Activated naive CD4-positive, alpha-beta T cell treated with anti-CD3 and anti-CD28 coated beads, Interleukin-2, amount 10 ng/mL, durations not matched to agents 7 days and 5 days (primary cell): ENCODE data around the gene GRID1.

Source experiments
- CTCF ChIA-PET: fragments of 350-600 bp; sonication (Branson Sonifier 250); formaldehyde crosslinking; loops from one replicate; lab custom pipeline; 2021; ENCODE audit warnings: antibody characterized with exemption; lab: Charles Lee
- DNase-seq: peaks from one replicate; pipeline ENCODE4 v3.0.0-alpha.2; 2020
- H3K27ac Mint-ChIP-seq: one replicate; pipeline ENCODE4 v1.8.0; 2021; ENCODE audit warnings: mild to moderate bottlenecking, moderate library complexity, mixed read lengths
- H3K27me3 Mint-ChIP-seq: one replicate; pipeline ENCODE4 v1.8.0; 2021; ENCODE audit warnings: mild to moderate bottlenecking, mixed read lengths
- H3K36me3 Mint-ChIP-seq: one replicate; pipeline ENCODE4 v1.8.0; 2021; ENCODE audit warnings: mixed read lengths
- H3K4me1 Mint-ChIP-seq: one replicate; pipeline ENCODE4 v1.8.0; 2021; ENCODE audit warnings: mixed read lengths
- H3K4me3 Mint-ChIP-seq: one replicate; pipeline ENCODE4 v1.8.0; 2021; ENCODE audit warnings: mild to moderate bottlenecking, moderate library complexity, mixed read lengths
- H3K9me3 Mint-ChIP-seq: one replicate; pipeline ENCODE4 v1.8.0; 2021; ENCODE audit warnings: mixed read lengths

Gene GRID1

DNA sequence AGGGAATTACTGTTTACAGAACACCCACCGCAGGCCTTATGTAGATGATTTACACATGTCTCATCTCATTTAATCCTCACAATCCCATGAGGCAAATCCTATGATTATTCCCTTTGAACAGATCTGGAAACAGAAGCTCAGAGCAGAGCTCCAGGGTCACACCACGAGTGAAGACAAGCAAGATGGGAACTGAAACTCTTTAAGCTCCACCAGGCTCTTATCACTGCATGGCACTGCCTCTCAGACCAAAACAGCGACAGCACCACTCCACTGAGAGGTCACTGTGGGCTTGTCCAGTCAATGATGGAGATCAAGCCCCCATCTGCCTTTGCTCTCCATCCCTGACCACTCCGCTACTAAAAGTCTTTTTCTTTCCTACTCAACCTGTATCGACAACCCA lies 5.9 kb downstream of the GRID1 start:
- Mint-ChIP-seq H3K4me3 (no peak overlapping the region), H3K36me3 (no peaks in the 10 kb centered on the region), H3K9me3 (no peaks in the 10 kb centered on the region), H3K27me3 (peaks cover 64% of the 10 kb centered on the region), H3K4me1 (peaks cover 9% of the 10 kb centered on the region), H3K27ac (no peak overlapping the region)
- DNase-seq, result peak; percentile 16
- CTCF ChIA-PET, result no interaction called here

DNA sequence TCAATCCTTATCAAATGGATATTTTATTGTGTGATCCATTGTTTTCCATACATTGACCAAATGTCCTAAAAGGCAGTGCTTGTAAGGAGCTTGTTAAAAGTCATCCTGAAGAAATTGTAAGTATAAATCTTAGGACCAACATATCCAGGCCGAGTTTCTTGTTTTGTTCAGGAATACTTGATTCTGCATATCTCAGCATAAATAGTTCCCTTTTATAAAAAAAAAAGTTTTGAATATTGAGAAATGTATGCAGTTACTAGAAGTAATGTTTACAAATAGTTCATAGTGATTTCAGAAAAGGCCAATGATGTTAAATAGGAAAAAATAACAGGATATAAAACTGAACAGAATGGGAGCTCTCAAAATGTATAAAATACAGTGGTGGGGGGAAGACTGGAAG lies 6.6 kb downstream of the GRID1 start:
- no peak overlapping the region for H3K27ac Mint-ChIP-seq
- no peaks in the 10 kb centered on the region for H3K36me3 Mint-ChIP-seq
- no peaks in the 10 kb centered on the region for H3K9me3 Mint-ChIP-seq
- CTCF ChIA-PET, result no interaction called here
- H3K4me3 Mint-ChIP-seq, result no peak overlapping the region
- DNase-seq, result no peak
- H3K27me3 Mint-ChIP-seq, result peaks cover 64% of the 10 kb centered on the region
- H3K4me1 Mint-ChIP-seq, result peaks cover 6% of the 10 kb centered on the region

DNA sequence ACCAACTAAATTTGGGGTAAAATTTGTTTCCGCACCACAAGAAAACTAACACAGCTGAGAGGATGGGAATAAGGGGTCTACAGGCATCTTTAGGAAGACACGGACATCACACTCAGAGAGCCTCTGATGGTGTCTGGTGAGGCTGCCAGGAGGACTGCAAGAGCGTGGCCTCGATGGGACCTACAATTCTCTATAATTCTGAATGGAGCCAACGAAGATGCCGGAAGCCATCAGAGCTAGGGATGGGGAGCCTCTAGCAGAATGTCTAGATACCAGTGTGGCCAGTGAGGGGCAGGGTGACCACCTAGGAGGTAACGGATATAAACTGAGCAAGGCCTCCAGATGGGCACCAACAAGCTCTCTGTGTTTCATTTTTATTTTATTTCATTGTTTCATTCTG lies 7.5 kb downstream of the GRID1 start:
- Mint-ChIP-seq H3K4me1 (peaks cover 3% of the 10 kb centered on the region), H3K9me3 (no peaks in the 10 kb centered on the region), H3K27me3 (peaks cover 58% of the 10 kb centered on the region), H3K36me3 (no peaks in the 10 kb centered on the region), H3K27ac (no peak overlapping the region), H3K4me3 (no peak overlapping the region)
- no peak for DNase-seq
- CTCF ChIA-PET, result no interaction called here

DNA sequence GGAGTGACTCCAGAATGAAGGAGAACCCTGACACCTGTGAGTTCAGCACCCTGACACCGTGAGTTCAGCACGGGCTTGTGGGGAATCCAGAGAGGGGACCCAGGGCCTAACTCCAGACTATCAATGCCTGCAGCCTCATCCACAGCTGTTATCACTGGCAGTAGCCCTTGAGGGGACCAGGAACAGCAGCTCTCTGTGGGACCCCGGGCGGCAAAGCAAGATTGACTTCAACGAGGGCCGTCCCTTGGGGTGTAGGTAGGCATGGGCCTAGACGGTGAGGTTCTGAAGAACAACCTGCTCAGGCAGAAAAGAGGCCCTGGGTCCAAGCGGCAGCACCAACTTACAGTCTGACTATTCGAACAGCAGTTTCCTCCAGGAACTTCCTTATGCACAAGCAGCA lies 8.9 kb downstream of the GRID1 start:
- H3K4me1 Mint-ChIP-seq, result no peaks in the 10 kb centered on the region
- peaks cover 44% of the 10 kb centered on the region for H3K27me3 Mint-ChIP-seq
- no peak for DNase-seq
- no peak overlapping the region for H3K27ac Mint-ChIP-seq
- no peaks in the 10 kb centered on the region for H3K9me3 Mint-ChIP-seq
- no peaks in the 10 kb centered on the region for H3K36me3 Mint-ChIP-seq
- CTCF ChIA-PET, result interaction anchor here (0.9 kb wide), 1 partner anchor 22 kb away, joined by 3 read pairs; no protein-coding TSS in a partner anchor
- H3K4me3 Mint-ChIP-seq, result no peak overlapping the region

DNA sequence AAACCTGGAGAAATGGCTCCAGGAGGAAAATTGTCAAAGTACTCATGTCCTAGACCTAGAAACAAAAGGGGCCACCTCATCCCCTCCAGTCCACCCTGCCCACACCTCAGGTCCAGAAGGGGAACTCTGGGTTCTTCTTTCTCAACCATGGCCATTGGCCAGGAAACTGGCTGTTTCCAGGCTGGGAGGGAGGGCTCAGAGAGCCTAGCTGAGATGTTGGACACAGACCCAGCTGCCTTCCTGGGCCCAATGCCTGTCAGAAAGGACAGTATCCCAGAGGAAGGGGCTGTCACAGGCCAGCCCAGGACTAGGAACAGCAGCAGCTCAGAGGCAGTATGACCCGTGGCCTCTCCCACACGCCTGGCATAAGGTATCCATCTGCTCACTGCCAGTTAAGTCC lies 9.6 kb downstream of the GRID1 start:
- Mint-ChIP-seq H3K9me3 (no peaks in the 10 kb centered on the region), H3K4me3 (no peak overlapping the region), H3K27me3 (peaks cover 37% of the 10 kb centered on the region), H3K36me3 (no peaks in the 10 kb centered on the region), H3K27ac (no peak overlapping the region), H3K4me1 (no peaks in the 10 kb centered on the region)
- no peak for DNase-seq
- CTCF ChIA-PET, result interaction anchor here (0.9 kb wide), 1 partner anchor 22 kb away, joined by 3 read pairs; no protein-coding TSS in a partner anchor

DNA sequence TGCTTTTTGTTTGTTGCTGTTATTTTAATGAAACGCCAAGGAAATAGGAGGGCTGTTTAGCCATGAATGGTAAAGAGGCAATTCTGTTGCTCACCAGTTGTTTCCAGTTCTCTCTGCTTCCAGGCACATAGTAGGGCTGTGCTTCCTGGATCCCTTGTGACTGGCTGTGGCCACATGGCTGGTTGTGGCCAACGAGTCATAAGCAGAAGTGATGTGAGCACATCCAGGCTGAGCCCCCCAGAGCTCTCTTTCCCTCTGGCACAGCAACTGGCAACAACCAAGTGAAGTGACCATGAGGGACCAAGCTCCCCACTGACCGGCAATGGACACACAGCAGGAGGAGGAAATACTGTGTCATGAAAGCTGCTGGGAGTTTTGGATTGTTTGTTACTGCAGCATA lies 10.3 kb downstream of the GRID1 start:
- no peaks in the 10 kb centered on the region for H3K9me3 Mint-ChIP-seq
- no peak for DNase-seq
- H3K27ac Mint-ChIP-seq, result no peak overlapping the region
- no peaks in the 10 kb centered on the region for H3K4me1 Mint-ChIP-seq
- CTCF ChIA-PET, result no interaction called here
- peaks cover 31% of the 10 kb centered on the region for H3K27me3 Mint-ChIP-seq
- H3K36me3 Mint-ChIP-seq, result no peaks in the 10 kb centered on the region
- no peak overlapping the region for H3K4me3 Mint-ChIP-seq

DNA sequence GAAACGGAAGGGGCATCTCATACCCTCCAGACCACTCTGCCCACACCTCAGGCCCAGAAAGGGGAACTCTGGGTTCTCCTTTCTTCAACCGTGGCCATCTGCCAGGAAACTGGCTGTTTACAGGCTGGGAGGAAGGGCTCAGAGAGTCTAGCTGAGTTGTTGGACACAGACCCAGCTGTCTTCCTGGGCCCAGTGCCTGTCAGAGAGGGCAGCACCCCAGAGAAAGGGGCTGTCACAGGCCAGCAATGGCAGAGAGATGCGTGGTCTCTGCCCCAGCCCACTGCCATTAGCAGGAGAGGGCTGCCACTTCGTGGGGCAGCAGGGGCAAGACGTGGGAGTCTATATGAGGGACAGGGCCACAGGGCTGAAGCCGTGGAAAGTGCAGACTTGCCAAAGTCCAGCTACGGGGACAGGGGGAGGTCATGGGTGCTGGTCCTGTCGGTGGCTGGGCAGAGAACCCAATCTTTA lies 11.0 kb downstream of the GRID1 start:
- CTCF ChIA-PET, result no interaction called here
- Mint-ChIP-seq H3K4me1 (no peaks in the 10 kb centered on the region), H3K9me3 (no peaks in the 10 kb centered on the region), H3K27ac (no peak overlapping the region), H3K4me3 (no peak overlapping the region), H3K36me3 (no peaks in the 10 kb centered on the region), H3K27me3 (peaks cover 26% of the 10 kb centered on the region)
- no peak for DNase-seq

DNA sequence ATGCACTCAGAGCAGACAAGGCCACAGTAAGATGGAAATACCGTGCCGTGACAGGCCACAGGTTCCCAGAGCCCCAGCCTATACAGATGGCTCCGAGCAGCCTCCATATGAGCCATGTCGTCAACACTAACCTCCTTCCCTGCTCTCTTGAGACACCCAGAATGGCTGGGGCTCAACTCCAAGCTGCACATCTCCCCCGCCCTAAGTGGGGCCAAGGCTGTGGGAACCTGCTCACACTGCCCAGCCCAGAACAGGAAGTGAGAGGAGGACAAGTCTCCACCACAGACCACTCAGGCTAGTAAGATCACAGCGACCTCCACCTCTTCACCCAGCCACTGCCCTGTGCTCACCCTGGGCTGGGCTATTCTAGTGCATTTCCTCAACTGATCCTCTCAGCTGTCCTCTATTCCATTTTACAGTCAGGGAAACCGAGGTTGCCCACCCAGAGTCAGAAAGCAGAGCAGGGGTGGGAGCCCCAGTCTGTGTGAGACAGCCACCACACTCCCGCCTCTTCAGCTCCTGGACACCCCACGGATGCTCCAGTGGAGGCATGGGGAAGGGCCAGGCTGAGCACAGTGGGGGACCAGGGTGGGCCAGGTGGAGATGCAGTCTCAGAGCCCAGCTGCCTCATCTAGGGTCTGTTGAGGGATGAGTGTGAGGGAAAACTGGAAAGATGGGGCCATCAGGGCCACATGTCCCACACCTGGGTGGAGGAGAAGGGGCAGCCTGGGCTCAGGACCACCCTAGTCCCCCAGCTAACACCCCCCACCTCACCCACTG lies 11.6 kb downstream of the GRID1 start:
- Mint-ChIP-seq H3K27ac (no peak overlapping the region), H3K27me3 (peaks cover 29% of the 10 kb centered on the region), H3K9me3 (no peaks in the 10 kb centered on the region), H3K36me3 (no peaks in the 10 kb centered on the region), H3K4me1 (no peaks in the 10 kb centered on the region), H3K4me3 (no peak overlapping the region)
- CTCF ChIA-PET, result no interaction called here
- DNase-seq, result no peak

DNA sequence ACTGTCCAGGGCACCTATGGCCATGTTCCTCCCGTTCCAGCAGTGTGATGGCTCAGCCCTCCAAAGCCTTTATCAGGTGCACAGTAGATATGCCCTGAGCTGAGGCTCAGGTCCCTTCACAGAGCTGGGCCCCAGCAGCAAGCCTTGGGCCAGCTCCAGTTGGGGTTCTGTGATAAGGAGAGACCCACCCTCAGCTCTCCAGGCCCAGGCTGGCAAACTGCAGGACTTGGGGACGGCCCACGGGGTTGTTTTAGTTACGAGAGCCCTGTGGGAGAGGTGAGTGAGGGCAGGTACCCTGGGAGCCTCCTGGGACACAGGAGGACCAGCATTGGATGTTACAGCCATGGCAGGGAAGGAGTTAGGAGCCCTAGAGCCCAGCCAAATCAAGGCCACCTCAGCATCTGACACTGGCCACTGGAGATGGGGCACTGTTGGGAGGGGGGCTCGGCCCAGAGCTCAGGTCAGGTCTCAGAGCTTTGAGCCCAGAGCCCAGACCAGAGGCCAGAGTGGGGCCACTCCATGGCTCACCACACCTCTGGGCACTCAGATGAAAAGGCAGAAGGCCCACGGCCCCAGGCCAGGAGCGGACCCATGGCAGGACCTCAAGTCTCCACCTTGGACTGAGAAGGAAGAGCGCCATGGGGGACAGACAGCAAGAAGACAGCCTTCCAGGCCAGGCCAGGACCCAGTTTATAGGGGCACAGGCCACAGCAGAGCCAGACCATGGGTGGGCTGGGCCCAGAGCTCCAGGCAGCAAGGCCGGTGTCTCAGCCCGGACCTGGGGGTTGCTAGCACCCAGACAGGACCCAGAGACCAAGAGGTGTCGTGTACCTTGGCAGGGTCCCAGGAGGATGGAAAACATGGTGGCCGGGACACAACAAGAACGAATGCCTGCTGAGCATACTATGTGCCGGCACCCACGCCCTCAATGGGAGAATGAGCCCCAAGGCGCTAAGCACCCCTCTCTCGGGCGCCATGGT lies 12.8 kb downstream of the GRID1 start:
- no peak for DNase-seq
- Mint-ChIP-seq H3K9me3 (no peaks in the 10 kb centered on the region), H3K4me1 (no peaks in the 10 kb centered on the region), H3K36me3 (no peaks in the 10 kb centered on the region), H3K4me3 (no peak overlapping the region), H3K27me3 (peaks cover 36% of the 10 kb centered on the region), H3K27ac (no peak overlapping the region)
- CTCF ChIA-PET, result no interaction called here

DNA sequence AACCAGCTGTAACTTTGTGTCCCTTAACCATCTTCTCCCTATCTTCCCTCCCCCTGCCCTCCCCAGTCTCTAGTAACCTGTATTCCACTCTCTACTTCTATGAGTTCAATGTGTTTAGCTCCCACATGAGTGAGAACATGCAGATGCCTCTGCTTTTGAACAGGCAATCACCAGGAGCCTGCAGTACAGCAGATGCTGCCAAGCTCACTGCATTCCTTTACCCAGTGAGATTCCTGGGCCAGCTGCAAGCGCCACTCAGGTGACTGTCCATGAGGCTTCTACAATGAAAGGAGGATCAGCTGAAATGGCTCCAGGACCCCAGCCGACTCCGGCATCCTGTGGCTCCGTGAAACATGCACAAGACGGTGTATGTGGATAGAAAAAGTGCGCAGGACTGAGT lies 15.7 kb downstream of the GRID1 start:
- CTCF ChIA-PET, result no interaction called here

DNA sequence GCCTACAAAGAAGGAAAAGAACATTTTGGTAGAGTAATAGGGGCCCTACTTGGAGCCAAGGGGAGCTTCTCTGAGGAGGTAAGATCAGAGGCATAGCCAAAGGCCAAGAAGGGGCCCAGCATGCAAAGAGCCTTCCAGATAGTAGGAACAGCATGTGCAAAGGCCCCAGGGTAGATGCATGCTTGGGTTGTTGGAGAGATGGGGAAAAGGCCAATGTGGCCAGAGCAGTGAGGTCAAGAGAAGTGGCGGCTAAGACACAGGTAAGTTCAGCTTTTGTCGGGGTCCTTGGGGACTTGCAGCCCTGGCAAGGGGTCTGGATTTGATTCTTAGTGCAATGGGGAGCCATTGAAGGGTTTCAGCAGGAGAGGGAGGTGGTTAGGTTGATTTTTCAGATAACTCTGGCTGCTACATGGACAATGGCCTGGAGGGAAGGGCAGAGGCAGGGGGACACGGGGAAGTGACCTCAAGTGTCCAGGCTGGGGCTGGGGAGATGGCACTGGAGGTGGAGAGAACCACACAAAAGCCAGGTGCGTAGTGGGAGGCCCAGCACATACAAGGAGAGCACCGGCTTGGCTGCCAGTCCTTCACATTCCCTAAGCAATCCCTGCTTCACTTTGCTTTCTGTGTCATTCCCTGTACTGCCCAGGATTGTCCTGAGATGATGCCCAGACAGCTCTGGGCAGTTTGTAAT lies 16.5 kb downstream of the GRID1 start:
- H3K4me1 Mint-ChIP-seq, result no peaks in the 10 kb centered on the region
- H3K27me3 Mint-ChIP-seq, result peaks cover 22% of the 10 kb centered on the region
- H3K27ac Mint-ChIP-seq, result no peak overlapping the region
- no peaks in the 10 kb centered on the region for H3K9me3 Mint-ChIP-seq
- no peak for DNase-seq
- no peak overlapping the region for H3K4me3 Mint-ChIP-seq
- CTCF ChIA-PET, result no interaction called here
- H3K36me3 Mint-ChIP-seq, result no peaks in the 10 kb centered on the region

More for the DNA sequence above, 15.7 kb downstream of the GRID1 start:
- Mint-ChIP-seq H3K9me3 (no peaks in the 10 kb centered on the region), H3K4me1 (no peaks in the 10 kb centered on the region), H3K4me3 (no peak overlapping the region), H3K27me3 (peaks cover 30% of the 10 kb centered on the region), H3K27ac (no peak overlapping the region), H3K36me3 (no peaks in the 10 kb centered on the region)
- DNase-seq, result no peak

DNA sequence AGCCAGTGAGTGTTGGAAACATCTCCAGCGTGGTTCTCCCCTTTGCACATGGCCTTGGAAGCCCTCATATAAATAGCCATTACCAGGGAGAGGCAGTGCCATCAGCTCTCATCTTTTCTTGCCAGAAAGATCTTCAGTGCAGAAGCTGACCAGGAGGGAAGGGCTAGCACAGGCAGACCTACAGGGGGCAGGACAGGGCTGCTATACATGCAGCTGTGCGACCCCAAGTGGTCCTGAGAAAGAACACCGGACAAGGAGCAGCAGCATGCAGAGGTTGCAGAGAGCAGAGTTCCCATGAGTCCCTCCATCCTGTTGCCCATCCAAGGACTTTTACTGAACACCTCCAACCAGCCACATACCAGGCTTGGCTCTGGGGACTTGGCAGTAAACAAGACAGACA lies 17.1 kb downstream of the GRID1 start:
- CTCF ChIA-PET, result no interaction called here
- Mint-ChIP-seq H3K27ac (no peak overlapping the region), H3K36me3 (no peaks in the 10 kb centered on the region), H3K27me3 (peaks cover 19% of the 10 kb centered on the region), H3K9me3 (no peaks in the 10 kb centered on the region), H3K4me3 (no peak overlapping the region), H3K4me1 (no peaks in the 10 kb centered on the region)
- DNase-seq, result no peak

DNA sequence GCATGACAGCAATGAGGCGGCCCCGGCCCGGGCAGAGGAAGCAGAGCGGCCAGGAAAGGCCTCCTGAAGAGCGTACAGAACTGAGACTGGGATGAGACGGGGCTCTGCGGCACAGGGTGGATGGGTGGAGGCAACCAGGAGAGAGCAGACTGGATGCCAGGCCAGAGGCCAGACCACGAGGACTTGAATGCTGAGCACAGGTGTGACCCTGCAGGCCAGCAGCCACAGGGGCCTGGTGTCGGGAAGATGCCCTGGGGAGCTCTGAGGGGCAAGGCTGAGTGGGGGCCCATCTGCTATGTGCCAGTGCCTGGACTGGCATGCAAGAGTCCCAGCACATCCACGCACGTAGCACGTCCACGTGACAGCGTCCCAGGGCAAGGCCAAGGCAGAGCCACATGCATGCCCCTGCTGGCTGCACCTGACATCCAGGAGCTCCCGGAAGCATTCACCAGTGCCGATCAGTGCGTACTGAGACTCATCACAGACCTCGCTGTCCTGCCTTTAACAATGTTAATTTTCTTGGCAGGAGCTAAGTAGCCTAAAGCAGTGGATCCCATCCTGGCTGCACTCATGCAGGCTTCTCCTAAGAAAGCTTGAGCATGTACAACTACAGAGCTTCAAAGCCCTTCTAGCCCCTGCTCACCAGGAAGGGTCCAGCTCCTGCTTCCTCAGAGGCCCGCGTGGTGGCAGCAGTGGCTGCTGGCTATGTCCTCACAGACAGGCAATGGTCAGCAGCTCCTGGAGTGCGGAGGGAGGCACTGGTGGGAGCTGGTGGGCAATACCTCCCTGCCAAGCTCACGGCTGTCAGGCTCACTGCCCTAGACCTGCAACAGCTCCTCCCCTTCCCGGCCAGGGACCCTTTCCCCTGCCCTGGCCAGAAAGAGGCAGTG lies 18.0 kb downstream of the GRID1 start:
- Mint-ChIP-seq H3K27me3 (peaks cover 19% of the 10 kb centered on the region), H3K36me3 (no peaks in the 10 kb centered on the region), H3K4me3 (no peak overlapping the region), H3K27ac (no peak overlapping the region), H3K9me3 (no peaks in the 10 kb centered on the region), H3K4me1 (no peaks in the 10 kb centered on the region)
- DNase-seq, result no peak
- CTCF ChIA-PET, result no interaction called here
